Measurements from ENCODE around the gene TEDDM1. TPM values are rescaled to one million over a fixed set of nuclear protein-coding genes. Genes with fewer than 3 reads are reported as not detected.

Gene TEDDM1
- total RNA-seq, 4 donors from 2014 or later = not detected

GRCh38 chr1:182370532-182370931, 29.9 kb downstream of the TEDDM1 start:
- DNase-seq = no peak
- H3K27ac ChIP-seq = no peak overlapping the region
- no peak overlapping the region for H3K4me3 ChIP-seq
- TF ChIP-seq CTCF (IDR thresholded peaks at IDR 0.05) (no peak), POLR2A (IDR thresholded peaks at IDR 0.05) (no peak)
- H3K27me3 ChIP-seq = no peaks in the 10 kb centered on the region
- H3K9me3 ChIP-seq = no peaks in the 10 kb centered on the region
- H3K36me3 ChIP-seq = no peaks in the 10 kb centered on the region
- no peaks in the 10 kb centered on the region for H3K4me1 ChIP-seq
- intact Hi-C loops (cut with DNase I; ENCODE audit: low total_unique reads) = no loop called here

GRCh38 chr1:182368903-182369302, 31.6 kb downstream of the TEDDM1 start:
- Histone ChIP-seq H3K36me3 (no peaks in the 10 kb centered on the region), H3K27ac (no peak overlapping the region), H3K4me1 (no peaks in the 10 kb centered on the region), H3K9me3 (no peaks in the 10 kb centered on the region), H3K27me3 (no peaks in the 10 kb centered on the region), H3K4me3 (no peak overlapping the region)
- no peak for DNase-seq
- intact Hi-C loops (cut with DNase I; ENCODE audit: low total_unique reads) = no loop called here
- TF ChIP-seq CTCF (IDR thresholded peaks at IDR 0.05) = no peak
- TF ChIP-seq POLR2A (IDR thresholded peaks at IDR 0.05) = no peak

- intact Hi-C loops (cut with DNase I; ENCODE audit: low total_unique reads) = no loop called here
- no peak for TF ChIP-seq POLR2A (IDR thresholded peaks at IDR 0.05)
- TF ChIP-seq CTCF (IDR thresholded peaks at IDR 0.05) = no peak
- H3K9me3 ChIP-seq = no peaks in the 10 kb centered on the region
- H3K27me3 ChIP-seq = no peaks in the 10 kb centered on the region
- H3K4me3 ChIP-seq = no peak overlapping the region
- no peak for DNase-seq
- no peaks in the 10 kb centered on the region for H3K4me1 ChIP-seq
- no peak overlapping the region for H3K27ac ChIP-seq
- no peaks in the 10 kb centered on the region for H3K36me3 ChIP-seq
Measured at GRCh38 chr1:182368358-182368757, 32.1 kb downstream of the TEDDM1 start.

- H3K36me3 ChIP-seq = no peaks in the 10 kb centered on the region
- H3K9me3 ChIP-seq = no peaks in the 10 kb centered on the region
- no peak for DNase-seq
- H3K27me3 ChIP-seq = no peaks in the 10 kb centered on the region
- no peak overlapping the region for H3K27ac ChIP-seq
- TF ChIP-seq CTCF (IDR thresholded peaks at IDR 0.05) (no peak), POLR2A (IDR thresholded peaks at IDR 0.05) (no peak)
- H3K4me3 ChIP-seq = no peak overlapping the region
- no peaks in the 10 kb centered on the region for H3K4me1 ChIP-seq
- intact Hi-C loops (cut with DNase I; ENCODE audit: low total_unique reads) = no loop called here
Measured at GRCh38 chr1:182367926-182368325, 32.5 kb downstream of the TEDDM1 start.

- intact Hi-C loops (cut with DNase I; ENCODE audit: low total_unique reads) = no loop called here
- Histone ChIP-seq H3K4me3 (no peak overlapping the region), H3K9me3 (no peaks in the 10 kb centered on the region), H3K4me1 (no peaks in the 10 kb centered on the region), H3K36me3 (no peaks in the 10 kb centered on the region), H3K27me3 (no peaks in the 10 kb centered on the region), H3K27ac (no peak overlapping the region)
- no peak for DNase-seq
- TF ChIP-seq CTCF (IDR thresholded peaks at IDR 0.05) (no peak), POLR2A (IDR thresholded peaks at IDR 0.05) (no peak)
Measured at GRCh38 chr1:182366596-182366995, 33.9 kb downstream of the TEDDM1 start.
